ENCODE data around the gene MED8. TPM values are rescaled to one million over a fixed set of nuclear protein-coding genes. Genes with fewer than 3 reads are reported as not detected.

Gene MED8
- total and polyA plus RNA-seq, 9 of the 15 experiments (the other 6 are each of a cell fraction or from before 2014, with no cell fraction given): 23.0 to 120 (median 56.4) TPM

- peak; percentile 51; the same call in 1 of the 2 replicates for TF ChIP-seq ARID4B (CRISPR knock-in tag; IDR thresholded peaks at IDR 0.05)
- TF ChIP-seq ZNF263 (CRISPR knock-in tag; IDR thresholded peaks at IDR 0.05; ENCODE audit: borderline replicate concordance): peak; percentile 11; the same call in 1 of the 2 replicates
- no peak for TF ChIP-seq ZNF445 (CRISPR knock-in tag; IDR thresholded peaks at IDR 0.05; ENCODE audit: low read depth)
- TF ChIP-seq ZNF384 (IDR thresholded peaks at IDR 0.05; ENCODE audit: low read depth, low read length): no peak
- peak; percentile 90 for TF ChIP-seq E2F8 (IDR thresholded peaks at IDR 0.05; ENCODE audit: low read depth, partially characterized antibody)
- TF ChIP-seq PBX2 (CRISPR knock-in tag; IDR thresholded peaks at IDR 0.05; ENCODE audit: low read depth): no peak
- peak; percentile 83 for TF ChIP-seq PBX2 (tag; conservative IDR thresholded peaks at IDR 0.05; ENCODE audit: low read depth)
- TF ChIP-seq TAF9B (IDR thresholded peaks at IDR 0.05; ENCODE audit: partially characterized antibody): peak; percentile 94
- TF ChIP-seq ZNF316 (IDR thresholded peaks at IDR 0.05): peak; percentile 93
- peak; percentile 53 for TF ChIP-seq CHD2 (IDR thresholded peaks at IDR 0.05; ENCODE audit: low read depth, low read length)
- peak in 1 of 2 experiments; percentile 7; a peak in 1 of 4 replicates for TF ChIP-seq RCOR1 (IDR thresholded peaks at IDR 0.05; ENCODE audit: borderline replicate concordance in 1 of 2, low read depth in 2 of 2, low read length in 2 of 2)
- TF ChIP-seq ETV5 (CRISPR knock-in tag; IDR thresholded peaks at IDR 0.05; ENCODE audit: low read depth): peak; percentile 80
- peak; percentile 63 for TF ChIP-seq ZFP36 (IDR thresholded peaks at IDR 0.05; ENCODE audit: low read depth, low read length, partially characterized antibody)
- peak; percentile 53 for TF ChIP-seq NEUROD1 (IDR thresholded peaks at IDR 0.05; ENCODE audit: borderline replicate concordance, low read depth, low read length, partially characterized antibody)
Observed at GRCh38 chr1:43389326-43390313, at the start of gene MED8, which contains the start of gene SZT2 (continued).
